Ishikawa (cell line): ENCODE measurements around the gene GLS2.

ENCODE experiments used
- CEBPB ChIP-seq: IDR thresholded peaks from 2 replicates; pipeline ENCODE4 v1.6.1; 2012
- EGR1 ChIP-seq: IDR thresholded peaks from 2 replicates; pipeline ENCODE4 v1.6.1; 2012
- EP300 ChIP-seq: IDR thresholded peaks from 2 replicates; pipeline ENCODE4 v1.6.1; 2012; ENCODE audit warnings: borderline replicate concordance
- FOXM1 ChIP-seq: IDR thresholded peaks from 2 replicates; pipeline ENCODE4 v1.6.1; 2012; ENCODE audit warnings: low read depth, borderline replicate concordance
- NFIC ChIP-seq: IDR thresholded peaks from 2 replicates; pipeline ENCODE4 v1.6.1; 2012
- RAD21 ChIP-seq: IDR thresholded peaks from 2 replicates; pipeline ENCODE4 v1.6.1; 2012; ENCODE audit warnings: low read depth
- TAF1 ChIP-seq: IDR thresholded peaks from 2 replicates; pipeline ENCODE4 v1.6.1; 2012; ENCODE audit warnings: low read depth, mild to moderate bottlenecking
- TCF12 ChIP-seq: IDR thresholded peaks from 2 replicates; pipeline ENCODE4 v1.6.1; 2012; ENCODE audit warnings: low read depth
- TEAD4 ChIP-seq: IDR thresholded peaks from 2 replicates; pipeline ENCODE4 v1.6.1; 2012
- YY1 ChIP-seq: IDR thresholded peaks from 2 replicates; pipeline ENCODE4 v1.6.1; 2012; ENCODE audit warnings: low read depth
- TF ChIP-seq, protein P1 (sequence below): IDR thresholded peaks from 2 replicates; pipeline ENCODE4 v1.6.1; 2012
- TF ChIP-seq, protein P2 (sequence below): IDR thresholded peaks from 2 replicates; pipeline ENCODE4 v1.6.1; 2012; ENCODE audit warnings: low read depth, mild to moderate bottlenecking
- TF ChIP-seq, protein P3 (sequence below): IDR thresholded peaks from 2 replicates; pipeline ENCODE4 v1.6.1; 2012

DNA sequence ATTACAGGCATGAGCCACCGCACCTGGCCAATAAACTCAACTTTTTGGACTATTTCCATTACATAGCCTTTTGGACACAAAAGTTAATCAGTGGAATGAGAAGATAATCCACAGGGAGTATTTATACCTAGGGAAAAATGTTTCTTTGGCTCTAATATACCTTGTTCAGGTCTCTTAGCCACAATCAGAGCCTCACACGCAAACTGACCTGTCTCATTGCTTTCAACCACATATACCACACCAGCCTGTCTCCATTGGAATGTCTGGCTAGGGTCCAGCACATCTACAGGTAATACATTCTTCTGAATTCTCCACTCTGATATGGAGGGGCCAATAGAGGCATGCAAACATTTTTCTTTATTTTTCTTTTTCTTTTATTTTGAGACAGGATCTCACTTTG, 29.9 kb upstream of the GLS2 start:
- TF ChIP-seq, protein P1, sequence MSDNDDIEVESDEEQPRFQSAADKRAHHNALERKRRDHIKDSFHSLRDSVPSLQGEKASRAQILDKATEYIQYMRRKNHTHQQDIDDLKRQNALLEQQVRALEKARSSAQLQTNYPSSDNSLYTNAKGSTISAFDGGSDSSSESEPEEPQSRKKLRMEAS = no peak
- TF ChIP-seq TEAD4 (peak; percentile 95), EP300 (peak; percentile 93), RAD21 (no peak), CEBPB (no peak), TAF1 (no peak), YY1 (no peak), FOXM1 (peak; percentile 87), EGR1 (no peak), TCF12 (peak; percentile 89), NFIC (peak; percentile 94)
- TF ChIP-seq, protein P2, sequence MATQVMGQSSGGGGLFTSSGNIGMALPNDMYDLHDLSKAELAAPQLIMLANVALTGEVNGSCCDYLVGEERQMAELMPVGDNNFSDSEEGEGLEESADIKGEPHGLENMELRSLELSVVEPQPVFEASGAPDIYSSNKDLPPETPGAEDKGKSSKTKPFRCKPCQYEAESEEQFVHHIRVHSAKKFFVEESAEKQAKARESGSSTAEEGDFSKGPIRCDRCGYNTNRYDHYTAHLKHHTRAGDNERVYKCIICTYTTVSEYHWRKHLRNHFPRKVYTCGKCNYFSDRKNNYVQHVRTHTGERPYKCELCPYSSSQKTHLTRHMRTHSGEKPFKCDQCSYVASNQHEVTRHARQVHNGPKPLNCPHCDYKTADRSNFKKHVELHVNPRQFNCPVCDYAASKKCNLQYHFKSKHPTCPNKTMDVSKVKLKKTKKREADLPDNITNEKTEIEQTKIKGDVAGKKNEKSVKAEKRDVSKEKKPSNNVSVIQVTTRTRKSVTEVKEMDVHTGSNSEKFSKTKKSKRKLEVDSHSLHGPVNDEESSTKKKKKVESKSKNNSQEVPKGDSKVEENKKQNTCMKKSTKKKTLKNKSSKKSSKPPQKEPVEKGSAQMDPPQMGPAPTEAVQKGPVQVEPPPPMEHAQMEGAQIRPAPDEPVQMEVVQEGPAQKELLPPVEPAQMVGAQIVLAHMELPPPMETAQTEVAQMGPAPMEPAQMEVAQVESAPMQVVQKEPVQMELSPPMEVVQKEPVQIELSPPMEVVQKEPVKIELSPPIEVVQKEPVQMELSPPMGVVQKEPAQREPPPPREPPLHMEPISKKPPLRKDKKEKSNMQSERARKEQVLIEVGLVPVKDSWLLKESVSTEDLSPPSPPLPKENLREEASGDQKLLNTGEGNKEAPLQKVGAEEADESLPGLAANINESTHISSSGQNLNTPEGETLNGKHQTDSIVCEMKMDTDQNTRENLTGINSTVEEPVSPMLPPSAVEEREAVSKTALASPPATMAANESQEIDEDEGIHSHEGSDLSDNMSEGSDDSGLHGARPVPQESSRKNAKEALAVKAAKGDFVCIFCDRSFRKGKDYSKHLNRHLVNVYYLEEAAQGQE = no peak
- TF ChIP-seq, protein P3, sequence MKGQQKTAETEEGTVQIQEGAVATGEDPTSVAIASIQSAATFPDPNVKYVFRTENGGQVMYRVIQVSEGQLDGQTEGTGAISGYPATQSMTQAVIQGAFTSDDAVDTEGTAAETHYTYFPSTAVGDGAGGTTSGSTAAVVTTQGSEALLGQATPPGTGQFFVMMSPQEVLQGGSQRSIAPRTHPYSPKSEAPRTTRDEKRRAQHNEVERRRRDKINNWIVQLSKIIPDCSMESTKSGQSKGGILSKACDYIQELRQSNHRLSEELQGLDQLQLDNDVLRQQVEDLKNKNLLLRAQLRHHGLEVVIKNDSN = no peak
